Measurements from ENCODE around the gene CSTF2T.

Gene CSTF2T

GRCh38 chr10:51716981-51717380 lies 17.6 kb upstream of the CSTF2T start:
- Histone ChIP-seq H3K4me3 (ENCODE audit: low read depth, low read length) (no peak overlapping the region), H3K27ac (ENCODE audit: low read depth, low read length) (no peak overlapping the region), H3K4me1 (ENCODE audit: control insufficient read depth, insufficient read depth, low read length) (peaks cover 6% of the 10 kb centered on the region; the same call in 1 of the 2 replicates), H3K27me3 (ENCODE audit: control insufficient read depth, insufficient read depth, low read length) (no peaks in the 10 kb centered on the region), H3K36me3 (ENCODE audit: control insufficient read depth, insufficient read depth, low read length) (no peaks in the 10 kb centered on the region), H3K9ac (ENCODE audit: low read length) (no peak overlapping the region), H3K9me3 (ENCODE audit: control insufficient read depth, insufficient read depth, low read depth, low read length) (no peaks in the 10 kb centered on the region)

GRCh38 chr10:51711519-51711891 lies 12.1 kb upstream of the CSTF2T start:
- Histone ChIP-seq H3K36me3 (ENCODE audit: control insufficient read depth, insufficient read depth, low read length) (no peaks in the 10 kb centered on the region), H3K4me1 (ENCODE audit: control insufficient read depth, insufficient read depth, low read length) (peaks cover 7% of the 10 kb centered on the region)

GRCh38 chr10:51709324-51709972 lies 10.1 kb upstream of the CSTF2T start:
- H3K4me3 ChIP-seq (ENCODE audit: low read depth, low read length) = no peak overlapping the region
- peaks cover 7% of the 10 kb centered on the region for H3K4me1 ChIP-seq (ENCODE audit: control insufficient read depth, insufficient read depth, low read length)
- H3K9me3 ChIP-seq (ENCODE audit: control insufficient read depth, insufficient read depth, low read depth, low read length) = no peaks in the 10 kb centered on the region
- H3K36me3 ChIP-seq (ENCODE audit: control insufficient read depth, insufficient read depth, low read length) = no peaks in the 10 kb centered on the region
- no peak overlapping the region for H3K9ac ChIP-seq (ENCODE audit: low read length)
- H3K27me3 ChIP-seq (ENCODE audit: control insufficient read depth, insufficient read depth, low read length) = no peaks in the 10 kb centered on the region
- no peak overlapping the region for H3K27ac ChIP-seq (ENCODE audit: low read depth, low read length)

More at GRCh38 chr10:51711519-51711891, 12.1 kb upstream of the CSTF2T start:
- no peaks in the 10 kb centered on the region for H3K27me3 ChIP-seq (ENCODE audit: control insufficient read depth, insufficient read depth, low read length)
- no peak overlapping the region for H3K9ac ChIP-seq (ENCODE audit: low read length)
- H3K4me3 ChIP-seq (ENCODE audit: low read depth, low read length) = no peak overlapping the region
- no peak overlapping the region for H3K27ac ChIP-seq (ENCODE audit: low read depth, low read length)
- H3K9me3 ChIP-seq (ENCODE audit: control insufficient read depth, insufficient read depth, low read depth, low read length) = no peaks in the 10 kb centered on the region

- Histone ChIP-seq H3K4me1 (ENCODE audit: control insufficient read depth, insufficient read depth, low read length) (peaks cover 7% of the 10 kb centered on the region), H3K9me3 (ENCODE audit: control insufficient read depth, insufficient read depth, low read depth, low read length) (no peaks in the 10 kb centered on the region), H3K9ac (ENCODE audit: low read length) (no peak overlapping the region), H3K4me3 (ENCODE audit: low read depth, low read length) (no peak overlapping the region), H3K36me3 (ENCODE audit: control insufficient read depth, insufficient read depth, low read length) (no peaks in the 10 kb centered on the region), H3K27me3 (ENCODE audit: control insufficient read depth, insufficient read depth, low read length) (no peaks in the 10 kb centered on the region), H3K27ac (ENCODE audit: low read depth, low read length) (no peak overlapping the region)
These were observed 9.2 kb upstream of the CSTF2T start for GRCh38 chr10:51708609-51709008.

- H3K9me3 ChIP-seq (ENCODE audit: control insufficient read depth, insufficient read depth, low read depth, low read length) = no peaks in the 10 kb centered on the region
- no peak overlapping the region for H3K9ac ChIP-seq (ENCODE audit: low read length)
- no peaks in the 10 kb centered on the region for H3K27me3 ChIP-seq (ENCODE audit: control insufficient read depth, insufficient read depth, low read length)
- H3K4me3 ChIP-seq (ENCODE audit: low read depth, low read length) = no peak overlapping the region
- no peak overlapping the region for H3K27ac ChIP-seq (ENCODE audit: low read depth, low read length)
- no peaks in the 10 kb centered on the region for H3K36me3 ChIP-seq (ENCODE audit: control insufficient read depth, insufficient read depth, low read length)
- H3K4me1 ChIP-seq (ENCODE audit: control insufficient read depth, insufficient read depth, low read length) = peaks cover 7% of the 10 kb centered on the region
These were observed 8.5 kb upstream of the CSTF2T start for GRCh38 chr10:51707821-51708424.

GRCh38 chr10:51707392-51707791 lies 8.0 kb upstream of the CSTF2T start:
- Histone ChIP-seq H3K9me3 (ENCODE audit: control insufficient read depth, insufficient read depth, low read depth, low read length) (no peaks in the 10 kb centered on the region), H3K4me1 (ENCODE audit: control insufficient read depth, insufficient read depth, low read length) (peaks cover 7% of the 10 kb centered on the region), H3K4me3 (ENCODE audit: low read depth, low read length) (no peak overlapping the region), H3K27ac (ENCODE audit: low read depth, low read length) (no peak overlapping the region), H3K9ac (ENCODE audit: low read length) (no peak overlapping the region), H3K27me3 (ENCODE audit: control insufficient read depth, insufficient read depth, low read length) (no peaks in the 10 kb centered on the region), H3K36me3 (ENCODE audit: control insufficient read depth, insufficient read depth, low read length) (no peaks in the 10 kb centered on the region)

GRCh38 chr10:51706225-51706624 lies 6.8 kb upstream of the CSTF2T start:
- Histone ChIP-seq H3K27me3 (ENCODE audit: control insufficient read depth, insufficient read depth, low read length) (no peaks in the 10 kb centered on the region), H3K9ac (ENCODE audit: low read length) (no peak overlapping the region), H3K9me3 (ENCODE audit: control insufficient read depth, insufficient read depth, low read depth, low read length) (no peaks in the 10 kb centered on the region), H3K27ac (ENCODE audit: low read depth, low read length) (no peak overlapping the region), H3K36me3 (ENCODE audit: control insufficient read depth, insufficient read depth, low read length) (no peaks in the 10 kb centered on the region), H3K4me1 (ENCODE audit: control insufficient read depth, insufficient read depth, low read length) (peaks cover 7% of the 10 kb centered on the region), H3K4me3 (ENCODE audit: low read depth, low read length) (no peak overlapping the region)

GRCh38 chr10:51705774-51706173 lies 6.4 kb upstream of the CSTF2T start:
- H3K36me3 ChIP-seq (ENCODE audit: control insufficient read depth, insufficient read depth, low read length) = no peaks in the 10 kb centered on the region
- H3K27ac ChIP-seq (ENCODE audit: low read depth, low read length) = no peak overlapping the region
- H3K9me3 ChIP-seq (ENCODE audit: control insufficient read depth, insufficient read depth, low read depth, low read length) = no peaks in the 10 kb centered on the region
- peaks cover 7% of the 10 kb centered on the region for H3K4me1 ChIP-seq (ENCODE audit: control insufficient read depth, insufficient read depth, low read length)
- no peak overlapping the region for H3K4me3 ChIP-seq (ENCODE audit: low read depth, low read length)
- no peaks in the 10 kb centered on the region for H3K27me3 ChIP-seq (ENCODE audit: control insufficient read depth, insufficient read depth, low read length)
- H3K9ac ChIP-seq (ENCODE audit: low read length) = no peak overlapping the region

GRCh38 chr10:51700228-51700817 lies 928 bp upstream of the CSTF2T start:
- Histone ChIP-seq H3K27ac (ENCODE audit: low read depth, low read length) (peak overlapping the region; percentile 99), H3K36me3 (ENCODE audit: control insufficient read depth, insufficient read depth, low read length) (peaks cover 20% of the 10 kb centered on the region), H3K27me3 (ENCODE audit: control insufficient read depth, insufficient read depth, low read length) (no peaks in the 10 kb centered on the region), H3K9me3 (ENCODE audit: control insufficient read depth, insufficient read depth, low read depth, low read length) (no peaks in the 10 kb centered on the region), H3K9ac (ENCODE audit: low read length) (peak overlapping the region; percentile 95), H3K4me1 (ENCODE audit: control insufficient read depth, insufficient read depth, low read length) (peaks cover 20% of the 10 kb centered on the region), H3K4me3 (ENCODE audit: low read depth, low read length) (peak overlapping the region; percentile 94)

GRCh38 chr10:51699145-51699474 lies 285 bp downstream of the CSTF2T start:
- peaks cover 20% of the 10 kb centered on the region for H3K4me1 ChIP-seq (ENCODE audit: control insufficient read depth, insufficient read depth, low read length)
- no peaks in the 10 kb centered on the region for H3K27me3 ChIP-seq (ENCODE audit: control insufficient read depth, insufficient read depth, low read length)
- H3K4me3 ChIP-seq (ENCODE audit: low read depth, low read length) = peak overlapping the region; percentile 94
- H3K36me3 ChIP-seq (ENCODE audit: control insufficient read depth, insufficient read depth, low read length) = peaks cover 20% of the 10 kb centered on the region
- H3K9ac ChIP-seq (ENCODE audit: low read length) = peak overlapping the region; percentile 95
- no peaks in the 10 kb centered on the region for H3K9me3 ChIP-seq (ENCODE audit: control insufficient read depth, insufficient read depth, low read depth, low read length)
- H3K27ac ChIP-seq (ENCODE audit: low read depth, low read length) = peak overlapping the region; percentile 99

GRCh38 chr10:51698473-51699063 lies 827 bp downstream of the CSTF2T start:
- no peaks in the 10 kb centered on the region for H3K27me3 ChIP-seq (ENCODE audit: control insufficient read depth, insufficient read depth, low read length)
- no peaks in the 10 kb centered on the region for H3K9me3 ChIP-seq (ENCODE audit: control insufficient read depth, insufficient read depth, low read depth, low read length)
- peaks cover 20% of the 10 kb centered on the region for H3K4me1 ChIP-seq (ENCODE audit: control insufficient read depth, insufficient read depth, low read length)
- peak overlapping the region; percentile 94 for H3K4me3 ChIP-seq (ENCODE audit: low read depth, low read length)
- H3K27ac ChIP-seq (ENCODE audit: low read depth, low read length) = peak overlapping the region; percentile 99; the same call in 1 of the 2 replicates
- H3K36me3 ChIP-seq (ENCODE audit: control insufficient read depth, insufficient read depth, low read length) = peaks cover 20% of the 10 kb centered on the region
- H3K9ac ChIP-seq (ENCODE audit: low read length) = peak overlapping the region; percentile 95
